ENCODE results near the gene ADGRL2. TPM values are rescaled to one million over a fixed set of nuclear protein-coding genes. Genes with fewer than 3 reads are reported as not detected.
A peak's percentile ranks its signal among the peaks of the same experiment; 100 is the strongest.

The ADGRL2 gene
- total RNA-seq, 1 donor from 2014 or later, result 36.5 TPM

DNA sequence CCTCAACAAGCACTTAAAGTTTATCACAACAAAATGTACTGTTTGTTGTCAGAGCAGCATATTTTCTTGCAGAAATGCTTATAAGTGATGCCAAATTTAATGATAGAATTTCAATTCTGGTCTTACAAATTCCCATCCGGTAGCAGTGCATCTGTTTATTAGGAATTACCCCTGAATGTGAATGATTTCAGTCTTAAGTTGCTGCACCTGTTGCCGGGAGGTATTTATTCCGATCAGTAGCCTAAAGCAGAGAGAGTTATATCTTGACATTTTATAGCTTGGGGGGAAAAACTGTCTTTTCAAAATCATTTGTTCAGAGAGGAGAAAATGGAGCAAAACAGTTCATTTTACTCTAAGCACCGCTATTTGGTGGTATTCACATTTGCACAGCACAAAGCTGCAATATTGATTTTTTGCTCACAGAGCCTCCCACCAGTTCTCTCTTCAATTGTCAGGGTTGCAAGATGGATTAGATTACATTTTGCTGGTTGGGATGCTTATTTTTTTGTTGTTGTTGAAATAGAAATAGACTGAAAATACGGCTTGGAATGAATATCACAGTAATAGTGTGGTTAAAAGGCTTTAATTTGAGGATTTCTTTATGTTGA lies 98.6 kb downstream of the ADGRL2 start:
- DNase-seq (ENCODE audit: low spot score), result no peak
- no peak for ATAC-seq

DNA sequence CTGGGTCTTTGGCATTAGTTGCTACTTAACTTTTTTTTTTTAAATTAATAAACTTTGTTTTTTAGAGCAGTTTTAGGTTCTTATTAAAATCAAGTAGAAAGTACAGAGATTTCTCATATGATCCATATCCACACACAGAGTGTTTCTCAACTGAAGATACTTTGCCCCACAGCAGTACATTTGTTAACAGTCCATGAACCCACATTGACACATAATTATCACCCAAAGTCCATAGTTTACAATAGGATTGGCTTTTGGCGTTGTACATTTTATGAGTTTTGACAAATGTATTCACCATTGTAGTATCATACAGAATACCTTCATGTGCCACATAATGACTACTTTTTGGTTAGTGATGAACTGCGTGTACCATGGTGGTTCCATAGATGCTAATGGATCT lies 106.8 kb downstream of the ADGRL2 start:
- ATAC-seq (peak; percentile 83), DNase-seq (ENCODE audit: low spot score) (no peak)

DNA sequence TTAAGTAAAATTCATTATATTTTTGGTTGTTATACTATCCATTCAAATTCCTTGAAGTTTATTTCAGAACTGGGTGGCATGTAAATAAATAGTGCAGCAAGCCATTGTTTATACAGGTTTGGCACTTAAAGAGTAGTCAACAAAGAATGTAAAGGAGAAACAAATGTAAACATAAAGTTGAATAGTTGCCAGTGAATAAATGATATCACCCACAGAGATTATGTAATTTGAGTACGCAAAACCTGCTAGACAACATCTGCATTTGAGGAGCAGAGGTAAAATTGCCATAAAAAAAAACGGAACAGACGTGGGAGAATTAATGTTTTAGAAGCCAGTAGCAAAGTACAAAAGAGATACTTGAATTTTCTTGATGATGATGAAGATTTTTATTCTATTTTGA lies 111.6 kb downstream of the ADGRL2 start:
- no peak for ATAC-seq
- DNase-seq (ENCODE audit: low spot score), result no peak

DNA sequence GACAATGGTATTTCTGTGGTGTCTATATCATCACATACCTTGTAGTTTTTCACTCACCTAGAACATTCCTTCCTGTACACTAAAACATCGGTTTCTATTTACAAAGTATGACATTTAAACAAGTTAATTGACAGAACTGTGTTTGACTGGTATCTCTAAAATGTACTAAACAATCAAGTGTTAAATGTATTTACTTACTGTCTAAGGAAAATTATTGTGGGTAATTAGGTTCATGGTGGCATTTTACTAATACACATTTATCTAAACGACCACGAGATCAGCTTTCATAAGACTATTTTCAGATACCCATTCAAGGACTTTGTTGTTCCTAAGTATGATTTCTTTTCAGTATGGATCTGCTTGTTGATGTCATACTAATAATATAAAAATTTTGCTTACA lies 115.2 kb downstream of the ADGRL2 start:
- DNase-seq (ENCODE audit: low spot score) (no peak), ATAC-seq (no peak)

DNA sequence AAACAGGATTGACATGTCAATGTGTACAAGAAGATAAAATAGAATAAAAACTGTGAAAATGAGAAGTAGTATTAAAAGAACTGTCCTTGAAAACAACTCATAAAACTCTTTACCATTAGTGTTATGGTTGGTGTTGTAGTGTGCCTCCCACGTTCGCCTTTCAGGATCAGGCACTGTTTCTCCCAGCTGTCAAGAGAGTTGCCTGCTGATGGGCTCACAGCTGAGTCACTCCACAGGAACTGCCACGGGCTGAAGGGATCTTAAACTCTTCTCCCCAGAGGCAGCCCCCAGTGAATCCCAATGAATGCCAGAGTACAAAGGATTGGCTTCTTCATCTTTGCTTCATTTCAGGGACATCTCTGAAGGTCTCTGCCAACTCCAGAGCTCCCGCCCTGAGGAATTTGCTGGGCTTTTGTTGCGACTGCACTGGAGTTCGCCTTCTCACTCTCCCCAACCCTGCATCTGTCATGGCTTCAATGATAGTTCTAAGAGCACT lies 119.6 kb downstream of the ADGRL2 start:
- no peak for DNase-seq (ENCODE audit: low spot score)
- peak; percentile 29 for ATAC-seq

DNA sequence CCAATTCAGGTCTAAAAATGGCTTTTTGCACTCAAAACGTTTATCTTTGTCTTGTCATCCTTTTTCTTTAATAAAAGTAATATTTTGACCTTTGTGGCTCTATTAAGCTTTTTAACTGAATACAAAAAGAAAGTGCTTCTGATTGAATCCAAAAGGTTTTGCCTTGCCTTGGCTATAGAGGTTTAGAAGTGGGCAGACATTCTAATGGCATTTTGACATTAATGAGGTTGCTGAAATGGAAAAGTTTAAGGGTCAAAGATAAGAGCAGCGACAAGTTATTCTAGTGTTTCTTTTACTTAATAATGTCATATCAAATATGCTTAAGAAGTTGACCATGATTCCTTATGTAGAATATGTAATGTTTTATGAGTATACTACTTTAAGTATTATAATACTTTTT lies 120.2 kb downstream of the ADGRL2 start:
- ATAC-seq (peak; percentile 33), DNase-seq (ENCODE audit: low spot score) (no peak)

DNA sequence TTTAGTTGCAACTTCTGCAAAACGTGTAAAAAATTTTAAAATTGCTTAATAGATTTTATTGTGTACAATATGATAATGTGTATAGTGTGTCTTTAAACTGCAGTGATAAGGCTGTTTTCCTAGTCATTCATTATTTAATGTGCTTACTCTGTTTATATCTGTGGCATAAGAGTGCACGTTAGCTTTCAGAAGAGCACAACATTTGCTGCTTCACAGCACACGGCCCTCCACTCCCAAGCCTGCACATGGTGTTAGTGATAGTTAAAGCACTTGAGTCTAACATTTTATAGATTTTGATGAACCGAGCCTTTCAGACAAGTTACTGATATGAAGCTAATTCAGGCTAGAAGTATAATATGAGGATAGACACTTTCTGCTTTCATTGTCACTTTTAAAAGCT lies 120.6 kb downstream of the ADGRL2 start:
- ATAC-seq (no peak), DNase-seq (ENCODE audit: low spot score) (no peak)

DNA sequence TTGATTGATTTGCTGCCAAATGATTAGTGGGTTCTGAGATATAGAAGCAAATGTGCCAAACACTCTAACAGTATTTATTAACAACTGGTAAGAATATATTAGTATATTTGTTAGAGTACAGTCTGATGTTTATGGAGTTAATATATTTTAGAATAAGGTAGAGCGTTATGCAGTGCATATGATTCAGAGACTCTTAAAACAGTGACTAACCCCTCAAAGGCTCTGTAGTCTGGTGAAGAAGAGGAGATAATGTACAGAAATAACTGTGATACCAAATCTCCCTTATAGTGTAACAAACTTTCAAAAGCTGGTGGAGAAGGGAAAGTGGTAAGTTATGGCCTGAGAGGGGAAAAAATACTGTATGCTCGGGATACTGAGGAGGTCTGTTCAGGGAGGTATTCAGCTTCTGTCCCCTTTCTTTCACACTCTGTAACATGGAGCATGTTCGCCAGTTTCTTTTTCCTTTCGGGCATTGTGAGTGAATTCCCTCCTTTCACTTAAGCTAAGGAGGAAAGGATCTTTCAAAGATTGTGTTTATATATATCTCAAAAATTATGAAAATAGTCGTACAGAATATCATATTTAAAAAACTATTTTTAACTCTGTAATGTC lies 121.2 kb downstream of the ADGRL2 start:
- no peak for ATAC-seq
- no peak for DNase-seq (ENCODE audit: low spot score)

DNA sequence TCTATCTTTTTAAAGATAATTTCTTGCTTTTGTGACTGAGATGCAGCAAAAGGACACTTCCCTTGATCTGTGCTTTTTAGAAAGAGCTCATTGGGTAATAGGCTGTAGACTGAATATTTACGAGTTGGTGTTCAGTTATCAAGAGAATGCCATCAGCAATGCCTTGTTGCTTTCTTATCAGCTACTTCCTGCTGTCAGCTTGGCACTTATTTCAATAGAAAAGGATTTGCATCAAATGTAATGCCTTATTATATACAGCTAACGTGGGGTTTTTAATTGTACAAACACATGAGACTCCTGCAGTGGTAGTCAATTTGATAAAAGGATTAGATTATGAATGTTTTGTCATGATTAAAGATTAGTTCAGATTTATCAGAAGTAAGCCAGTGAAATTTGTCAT lies 122.2 kb downstream of the ADGRL2 start:
- DNase-seq (ENCODE audit: low spot score) (no peak), ATAC-seq (no peak)

DNA sequence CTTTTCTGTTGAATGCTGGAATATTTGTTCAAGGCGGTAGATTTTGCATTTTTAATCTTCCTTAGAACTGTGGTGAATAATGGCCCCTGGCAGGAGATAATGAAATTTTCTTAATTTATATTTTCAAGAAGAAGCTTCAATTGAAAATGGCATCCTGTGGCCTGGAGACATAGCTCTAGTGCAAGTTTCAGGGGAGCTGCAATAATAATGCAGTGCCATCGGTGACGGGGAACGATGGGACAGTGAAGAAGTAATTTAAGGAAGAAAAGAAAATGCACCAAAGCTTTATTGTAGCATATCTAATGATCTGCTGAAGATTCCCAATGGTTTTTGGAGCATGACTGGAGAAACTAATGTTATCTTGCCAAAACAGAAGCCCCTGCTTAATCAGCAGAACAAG lies 128.4 kb downstream of the ADGRL2 start:
- DNase-seq (ENCODE audit: low spot score) (no peak), ATAC-seq (no peak)

DNA sequence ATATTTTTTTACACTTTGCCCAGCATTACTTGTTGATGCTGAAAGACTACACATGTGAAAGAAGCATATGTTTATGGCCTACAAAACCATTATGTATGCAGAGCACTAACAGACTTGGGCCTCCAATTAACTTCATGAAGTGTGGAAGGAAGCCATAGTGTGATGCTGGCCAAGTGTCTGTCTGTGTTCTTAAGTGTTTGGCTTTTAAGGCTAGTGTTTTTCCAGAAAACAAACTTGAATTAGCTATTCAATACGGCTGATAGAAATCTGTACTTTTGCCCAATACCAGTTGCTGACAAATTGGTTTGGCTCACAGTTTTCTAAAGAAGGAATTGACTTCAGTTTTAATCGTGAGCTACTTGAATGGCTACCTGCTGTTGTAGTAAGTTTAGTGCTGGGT lies 136.1 kb downstream of the ADGRL2 start:
- DNase-seq (ENCODE audit: low spot score), result no peak
- ATAC-seq, result no peak

DNA sequence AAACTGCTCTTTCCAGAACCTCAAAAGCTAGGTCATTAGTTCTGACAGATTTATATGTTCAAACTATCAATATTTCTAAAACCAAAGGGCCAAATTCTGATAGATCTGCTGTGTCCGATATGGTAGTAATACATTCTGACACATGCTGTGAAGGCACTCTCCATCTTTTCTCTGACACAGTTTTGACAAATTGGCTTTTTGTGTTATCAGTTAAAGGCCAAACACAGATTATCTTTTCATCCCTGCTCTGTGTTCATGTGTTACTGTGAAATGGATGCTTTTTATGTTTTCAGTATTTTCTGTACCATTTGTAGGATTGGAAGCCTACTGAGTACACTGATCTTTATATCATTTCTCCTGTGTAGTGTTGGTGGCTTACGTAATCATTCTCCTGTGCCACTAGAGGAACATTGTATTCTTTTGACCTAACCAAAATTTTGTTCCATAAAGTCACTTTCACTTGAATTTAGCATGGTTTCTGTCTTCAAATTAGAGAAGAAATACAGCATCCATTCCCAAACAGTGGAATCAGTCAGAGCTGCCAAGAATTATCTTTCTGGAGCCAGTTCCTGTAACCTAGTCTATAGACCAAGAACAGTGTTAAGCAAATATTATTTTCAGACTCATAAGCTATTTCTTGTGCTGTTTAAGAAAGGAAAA lies 137.2 kb downstream of the ADGRL2 start:
- ATAC-seq (peak; percentile 51), DNase-seq (ENCODE audit: low spot score) (no peak)

DNA sequence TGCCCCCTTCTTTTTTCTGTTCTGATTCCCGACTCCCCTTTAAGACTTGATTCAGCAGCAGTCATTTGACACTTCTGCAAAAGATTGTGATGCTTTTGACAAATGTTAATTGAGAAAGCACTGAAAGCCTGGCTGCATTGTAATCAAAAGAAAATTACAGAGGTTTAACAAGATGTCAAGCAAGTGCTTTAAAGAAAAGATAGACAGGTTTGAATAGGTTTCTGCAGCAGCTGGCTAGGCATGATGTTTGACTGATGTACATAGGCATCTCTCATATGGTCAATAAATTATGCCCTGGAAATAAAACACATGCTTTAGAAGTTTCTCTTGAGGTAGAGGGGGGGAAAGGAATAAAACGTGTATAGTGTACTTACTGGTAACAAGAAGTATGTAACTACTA lies 147.8 kb downstream of the ADGRL2 start:
- no peak for ATAC-seq

DNA sequence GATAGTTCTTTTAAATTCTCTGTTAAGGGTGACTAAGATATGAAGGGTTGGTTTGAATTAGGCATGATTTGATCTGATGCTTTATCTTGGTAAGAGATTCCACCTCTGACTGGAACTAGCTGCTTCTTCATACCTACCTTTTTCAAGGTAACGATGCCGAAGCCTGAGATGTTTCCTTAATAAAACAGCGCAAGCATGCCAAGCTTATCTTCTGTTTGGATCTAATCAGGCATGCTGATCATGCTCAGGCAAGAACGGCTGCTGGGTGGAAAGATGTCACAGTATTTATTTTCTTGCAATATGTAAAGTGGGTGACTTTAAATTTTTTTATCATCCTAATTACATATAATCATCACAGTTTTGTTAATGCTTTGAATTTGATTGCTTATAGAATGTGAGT lies 148.7 kb downstream of the ADGRL2 start:
- no peak for DNase-seq (ENCODE audit: low spot score)
- ATAC-seq, result no peak

More for the DNA sequence above, 147.8 kb downstream of the ADGRL2 start:
- DNase-seq (ENCODE audit: low spot score), result no peak

DNA sequence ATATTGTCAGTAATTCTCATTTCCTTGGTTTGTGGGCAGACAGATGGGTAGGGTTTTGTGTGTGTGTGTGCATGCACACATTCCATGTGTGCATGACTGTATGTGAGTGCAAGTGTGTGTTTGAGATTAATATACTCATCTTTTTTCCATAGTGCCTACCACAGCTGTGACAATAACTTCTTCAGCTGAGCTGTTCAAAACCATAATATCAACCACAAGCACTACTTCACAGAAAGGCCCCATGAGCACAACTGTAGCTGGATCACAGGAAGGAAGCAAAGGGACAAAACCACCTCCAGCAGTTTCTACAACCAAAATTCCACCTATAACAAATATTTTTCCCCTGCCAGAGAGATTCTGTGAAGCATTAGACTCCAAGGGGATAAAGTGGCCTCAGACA lies 149.3 kb downstream of the ADGRL2 start:
- no peak for DNase-seq (ENCODE audit: low spot score)
- no peak for ATAC-seq

DNA sequence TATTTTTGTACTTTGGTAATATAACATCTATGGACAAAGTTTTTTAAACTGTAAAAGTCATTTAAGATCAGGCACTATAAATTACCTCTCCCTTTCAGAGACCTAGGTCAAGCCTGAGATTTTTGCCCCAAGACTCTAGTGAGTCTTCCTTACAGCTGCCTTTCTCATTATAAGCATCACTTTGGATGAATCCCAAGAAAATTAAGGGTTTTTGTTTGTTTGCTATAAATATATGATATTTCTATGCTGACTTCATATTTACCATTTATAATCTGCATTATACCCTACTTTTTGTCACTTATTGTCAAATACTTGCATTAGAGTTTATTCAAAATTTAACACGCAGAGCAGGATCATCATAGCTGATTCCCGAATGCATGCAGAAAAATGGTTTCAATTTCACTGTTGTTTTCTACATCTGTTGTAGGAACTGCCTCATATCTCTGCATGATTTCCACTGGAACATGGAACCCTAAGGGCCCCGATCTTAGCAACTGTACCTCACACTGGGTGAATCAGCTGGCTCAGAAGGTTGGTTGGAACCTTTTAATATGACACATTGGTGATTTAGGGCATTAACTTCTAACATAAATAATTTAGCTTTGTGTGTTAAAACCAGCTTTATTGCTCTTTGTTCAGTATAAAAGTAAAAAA lies 150.0 kb downstream of the ADGRL2 start:
- ATAC-seq (no peak), DNase-seq (ENCODE audit: low spot score) (no peak)

DNA sequence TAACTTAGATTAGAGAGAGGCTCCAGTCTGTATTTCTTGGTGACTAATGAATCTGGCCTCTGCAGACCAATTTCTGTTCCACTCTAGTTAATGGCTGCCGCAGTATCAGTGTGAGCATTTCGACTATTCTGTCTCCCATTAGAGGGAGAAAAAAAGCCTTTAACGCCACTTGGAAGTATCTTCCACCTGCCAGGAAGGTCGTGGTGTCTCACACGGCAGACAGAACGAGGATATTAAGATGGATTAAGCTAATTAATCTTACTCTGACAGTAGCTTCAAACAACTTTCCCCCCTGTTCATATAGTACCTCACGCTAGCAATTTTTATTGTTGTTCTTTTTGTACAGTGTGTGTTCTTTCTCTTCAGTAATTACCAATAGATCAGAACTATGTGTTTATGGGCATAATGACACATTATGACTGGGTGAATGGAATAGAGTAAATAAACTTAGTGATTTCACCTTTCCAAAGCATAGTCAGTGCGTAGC lies 153.8 kb downstream of the ADGRL2 start:
- ATAC-seq, result no peak
- DNase-seq (ENCODE audit: low spot score), result no peak

DNA sequence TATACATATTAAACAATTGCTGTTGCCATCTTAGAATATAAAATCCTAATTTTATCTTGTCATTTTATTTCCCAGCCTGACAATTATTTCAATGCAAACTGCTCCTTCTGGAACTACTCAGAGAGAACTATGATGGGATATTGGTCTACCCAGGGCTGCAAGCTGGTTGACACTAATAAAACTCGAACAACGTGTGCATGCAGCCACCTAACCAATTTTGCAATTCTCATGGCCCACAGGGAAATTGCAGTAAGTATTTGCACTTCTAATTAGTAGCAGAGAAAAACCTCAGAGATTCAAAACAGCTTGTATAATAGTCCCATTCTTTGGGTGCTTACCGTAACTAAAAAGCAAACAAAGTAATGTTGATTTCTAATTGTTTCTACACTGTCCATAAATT lies 167.2 kb downstream of the ADGRL2 start:
- DNase-seq (ENCODE audit: low spot score) (no peak), ATAC-seq (no peak)

DNA sequence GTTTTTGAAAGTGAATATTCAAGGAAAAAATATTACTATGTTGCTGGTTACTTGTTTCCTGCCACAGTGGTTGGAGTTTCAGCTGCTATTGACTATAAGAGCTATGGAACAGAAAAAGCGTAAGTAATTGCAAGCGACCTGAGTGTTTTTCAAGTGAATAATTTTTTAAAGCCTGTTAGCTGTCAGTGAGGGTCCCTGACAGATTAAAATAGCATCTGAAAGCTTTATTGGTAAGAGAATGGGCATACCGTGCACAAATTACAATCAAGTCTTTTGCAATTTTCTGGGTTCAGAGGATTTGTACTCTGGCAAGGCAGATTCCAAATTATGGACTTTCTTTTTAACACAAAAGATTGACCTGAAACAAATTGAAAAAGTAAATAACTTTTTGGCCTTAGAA lies 169.7 kb downstream of the ADGRL2 start:
- DNase-seq (ENCODE audit: low spot score) (no peak), ATAC-seq (peak; percentile 9)

DNA sequence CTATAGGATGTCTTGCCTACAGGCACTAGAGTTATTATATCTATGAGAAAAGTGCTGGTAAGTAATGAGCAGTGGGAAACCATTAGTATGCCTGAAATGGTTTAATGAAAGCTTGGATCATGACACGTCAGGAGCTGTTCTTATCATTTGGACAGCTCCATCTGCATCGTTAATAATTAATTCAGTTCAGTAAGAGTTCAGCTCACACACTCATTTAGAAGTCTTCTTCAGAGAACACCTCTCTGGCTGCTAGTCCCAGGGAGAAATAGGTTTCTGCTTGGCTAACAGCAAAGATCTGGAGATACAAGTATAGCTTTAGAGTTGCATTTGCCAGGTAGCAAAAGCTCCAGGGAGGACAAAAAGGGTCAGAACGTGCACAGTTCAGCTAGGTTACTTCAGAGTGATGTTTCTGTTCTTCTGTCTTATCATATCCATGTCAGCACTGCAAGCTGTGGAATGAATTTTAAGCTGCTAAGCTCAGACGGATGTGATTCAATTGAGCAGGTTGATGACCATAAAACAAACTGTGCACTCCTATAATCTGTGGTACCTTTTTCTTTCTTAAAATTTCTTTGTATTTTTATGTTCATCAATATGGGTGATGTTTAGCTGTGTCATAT lies 173.6 kb downstream of the ADGRL2 start:
- DNase-seq (ENCODE audit: low spot score) (no peak), ATAC-seq (peak; percentile 95)

DNA sequence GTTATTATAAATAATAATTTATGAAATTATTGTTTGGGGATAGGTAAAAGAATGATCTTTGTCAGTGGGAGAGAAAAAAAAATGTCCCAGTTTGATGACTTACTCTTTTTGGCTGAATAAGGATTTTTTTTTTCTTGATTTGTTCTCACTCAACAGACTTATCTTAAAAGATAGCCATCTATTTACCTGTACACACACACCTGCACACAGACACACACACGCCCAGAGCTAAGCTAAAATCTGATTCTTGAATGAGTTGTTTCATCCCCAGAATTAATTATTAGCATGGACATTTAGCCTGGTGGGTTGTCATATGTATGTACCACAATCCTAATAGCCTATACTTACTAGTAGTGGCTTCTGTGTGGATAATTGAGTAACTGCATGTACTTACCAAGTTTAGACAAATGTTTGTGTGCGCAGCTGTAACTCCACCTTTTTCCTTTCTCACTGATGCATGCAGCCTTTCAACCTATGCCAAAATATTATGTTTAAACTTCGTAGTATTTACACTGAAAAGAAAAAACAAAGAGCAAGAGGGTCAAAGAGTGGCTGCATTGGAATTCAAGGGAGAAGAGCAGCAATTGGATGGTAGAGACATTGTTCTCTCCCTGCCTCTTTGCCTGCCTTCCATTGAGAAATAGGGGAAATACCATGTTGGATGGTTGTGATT lies 174.3 kb downstream of the ADGRL2 start:
- DNase-seq (ENCODE audit: low spot score) (no peak), ATAC-seq (peak; percentile 43)

Measured in left lobe of liver (tissue), 2 donors.